Measurements from ENCODE around the gene C1orf198. TPM values are rescaled to one million over a fixed set of nuclear protein-coding genes. Genes with fewer than 3 reads are reported as not detected.
"Not testable (repeated sequence)": the region's sequence is repeated elsewhere in the genome, so short reads cannot be mapped to it uniquely, and the experiment has no call there.

C1orf198 gene
- total RNA-seq, 1 donor from 2014 or later = 15.1 TPM

GRCh38 chr1:230858918-230859729 is 9.2 kb downstream of the C1orf198 start:
- no peak for ATAC-seq

DNA sequence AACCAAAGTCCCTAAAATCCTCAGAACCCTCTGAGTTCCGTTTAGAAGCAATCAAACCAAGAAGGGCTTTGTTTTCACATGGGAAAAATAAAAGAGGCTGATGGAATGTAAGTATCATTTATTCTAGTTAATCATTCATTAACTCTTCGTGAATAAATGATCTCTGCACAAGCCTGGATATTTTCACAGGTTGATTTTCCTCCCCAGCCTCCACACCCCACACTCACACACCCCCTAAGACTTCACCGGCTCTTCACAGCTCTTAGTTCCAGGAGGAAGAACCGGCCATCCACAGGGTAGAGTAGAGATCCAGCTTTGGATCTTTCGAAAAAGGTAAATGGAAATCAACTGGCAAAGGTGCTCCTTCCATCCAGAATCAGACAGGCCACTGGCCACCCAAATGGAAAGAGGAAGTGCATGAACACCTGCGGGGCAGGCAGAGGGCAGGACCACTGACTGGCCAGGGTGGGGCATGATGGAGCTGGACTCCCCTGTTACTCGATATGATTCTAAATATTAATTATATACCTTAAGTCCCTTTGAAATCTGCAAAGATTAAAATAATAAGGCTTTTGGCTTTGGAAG is 10.0 kb downstream of the C1orf198 start:
- no peak for ATAC-seq

DNA sequence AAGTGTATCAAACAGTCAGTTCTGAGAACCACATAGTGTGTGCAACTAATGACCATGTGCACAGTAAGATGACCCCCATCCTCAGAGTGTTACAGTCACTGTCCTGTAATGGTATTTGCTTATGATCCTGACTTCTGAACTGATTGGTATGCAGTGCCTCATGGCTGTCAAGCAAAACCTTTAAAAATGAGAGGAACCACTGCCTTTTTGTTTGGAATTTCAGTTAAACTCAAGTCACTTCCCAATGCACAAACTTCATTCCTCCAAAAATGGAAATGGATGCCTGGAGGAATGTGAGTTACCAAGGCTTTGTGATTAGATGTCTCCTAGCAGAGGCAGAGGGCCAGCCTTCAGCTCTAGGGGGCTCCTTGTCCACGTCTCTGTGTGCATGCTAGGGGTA is 10.5 kb downstream of the C1orf198 start:
- no peak for ATAC-seq

DNA sequence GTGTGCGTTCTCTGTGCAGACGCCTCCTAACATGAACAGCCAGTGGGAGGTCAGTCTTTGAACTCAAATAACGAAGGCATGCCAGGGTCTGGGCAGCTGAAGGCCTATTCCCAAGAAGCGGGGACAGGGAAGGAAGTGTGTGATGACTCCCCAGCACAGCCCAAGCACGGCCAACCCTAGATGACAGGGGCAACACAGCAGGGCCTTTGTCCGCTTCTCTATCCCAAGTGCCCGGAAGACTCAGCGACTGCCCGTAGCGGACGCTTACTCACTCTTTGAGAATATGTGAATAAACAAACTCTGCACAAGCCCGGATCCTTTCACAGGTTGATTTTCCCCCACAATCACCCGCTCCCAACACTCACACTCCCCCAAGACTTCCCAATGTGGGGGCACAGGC is 11.2 kb downstream of the C1orf198 start:
- no peak for ATAC-seq

DNA sequence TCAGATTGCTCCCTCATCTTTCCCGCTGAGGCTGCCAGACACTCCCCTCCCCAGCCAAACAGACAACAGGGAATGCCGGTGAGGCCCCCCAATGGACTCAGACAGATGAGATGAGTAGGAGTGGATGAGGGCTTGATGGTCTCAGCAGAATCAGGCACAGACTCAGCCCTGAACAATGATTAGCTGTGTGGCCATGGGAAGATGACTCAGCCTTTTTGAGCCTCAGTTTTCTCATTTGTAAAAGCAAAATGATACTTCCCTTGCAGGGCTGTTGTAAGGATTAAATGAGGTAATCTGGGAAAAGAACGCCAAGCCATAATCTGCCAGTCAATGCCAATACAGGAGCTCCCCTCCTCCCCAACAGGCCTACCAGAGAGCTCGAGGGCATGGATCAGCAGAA is 12.4 kb downstream of the C1orf198 start:
- ATAC-seq = peak; percentile 38

DNA sequence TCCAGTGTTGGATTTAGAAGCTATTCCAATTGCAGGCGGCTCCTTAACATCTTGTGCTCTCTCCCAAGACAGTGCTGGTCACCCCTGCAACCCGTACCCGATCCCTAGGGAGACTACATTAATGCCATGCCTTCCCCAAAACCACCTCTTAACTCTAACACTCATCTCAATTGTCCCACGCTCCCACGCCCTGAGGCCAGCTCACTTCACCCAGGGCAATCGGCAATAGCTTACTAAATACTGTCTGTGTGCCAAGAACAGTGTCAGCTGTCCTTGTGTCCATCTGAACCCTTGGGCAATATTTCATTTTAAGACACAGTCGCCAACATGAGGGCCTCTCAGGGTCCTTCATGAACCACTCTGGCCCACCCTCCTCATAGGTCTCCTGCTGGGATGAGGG is 13.9 kb downstream of the C1orf198 start:
- no peak for ATAC-seq

DNA sequence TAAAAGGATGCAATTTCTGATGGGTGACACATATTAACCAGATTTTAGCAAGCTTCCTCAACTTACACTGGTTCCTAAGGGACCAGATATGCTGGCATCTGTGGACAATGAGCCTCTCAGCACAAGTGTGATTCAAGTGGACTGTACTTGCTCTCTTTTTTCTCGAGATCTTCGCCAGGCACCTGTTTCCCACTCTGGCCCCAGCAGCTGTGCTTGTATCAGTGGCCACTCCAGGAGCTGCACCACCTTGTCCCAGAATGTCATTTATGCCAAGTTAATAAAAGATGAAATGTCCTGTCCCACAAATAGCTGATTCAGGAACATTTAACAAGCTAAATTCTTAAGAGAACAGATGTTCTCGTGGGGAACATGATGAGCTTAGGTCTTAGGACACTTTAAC is 14.6 kb downstream of the C1orf198 start:
- ATAC-seq = no peak

DNA sequence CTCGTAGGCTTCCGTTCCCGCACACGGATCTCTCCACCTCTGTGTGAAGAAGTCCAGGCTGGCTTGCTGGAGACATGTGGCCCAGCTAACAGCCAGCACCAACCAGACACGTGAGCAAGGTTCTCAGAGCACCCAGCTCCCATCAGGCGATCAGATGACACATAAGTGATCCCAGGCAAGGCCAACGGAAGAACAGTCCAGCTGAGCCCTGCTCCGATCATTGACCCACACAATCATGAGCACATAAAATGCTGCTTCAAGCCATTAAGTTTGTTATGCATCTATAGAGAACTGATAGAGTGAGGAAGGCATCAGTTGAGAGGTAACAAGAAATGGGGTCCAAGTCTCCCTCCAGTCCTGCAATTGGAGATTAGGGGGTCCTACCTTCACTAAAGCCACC is 15.4 kb downstream of the C1orf198 start:
- ATAC-seq = no peak

- ATAC-seq = no peak
Observed at GRCh38 chr1:230851291-230851691, 17.0 kb downstream of the C1orf198 start.

DNA sequence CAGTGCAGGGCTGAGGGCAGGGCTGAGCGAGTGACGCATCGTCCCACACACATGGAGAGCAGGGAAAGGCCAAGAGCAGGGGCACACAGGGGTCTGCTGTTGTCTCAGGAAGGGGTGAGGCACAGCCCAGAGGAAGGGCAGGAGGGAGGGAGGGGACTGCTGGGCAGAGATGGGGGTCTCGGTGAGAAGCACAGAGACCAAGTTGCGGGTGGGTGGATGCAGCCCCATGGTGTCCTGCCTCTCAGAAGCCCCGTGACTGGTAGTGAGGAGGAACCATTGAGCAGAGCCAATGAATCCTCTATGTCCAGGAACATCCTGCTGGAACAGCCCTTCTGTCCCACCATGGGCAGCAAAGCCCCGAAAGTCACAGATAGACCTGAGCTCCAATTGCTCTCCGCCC is 17.8 kb downstream of the C1orf198 start:
- ATAC-seq = no peak

DNA sequence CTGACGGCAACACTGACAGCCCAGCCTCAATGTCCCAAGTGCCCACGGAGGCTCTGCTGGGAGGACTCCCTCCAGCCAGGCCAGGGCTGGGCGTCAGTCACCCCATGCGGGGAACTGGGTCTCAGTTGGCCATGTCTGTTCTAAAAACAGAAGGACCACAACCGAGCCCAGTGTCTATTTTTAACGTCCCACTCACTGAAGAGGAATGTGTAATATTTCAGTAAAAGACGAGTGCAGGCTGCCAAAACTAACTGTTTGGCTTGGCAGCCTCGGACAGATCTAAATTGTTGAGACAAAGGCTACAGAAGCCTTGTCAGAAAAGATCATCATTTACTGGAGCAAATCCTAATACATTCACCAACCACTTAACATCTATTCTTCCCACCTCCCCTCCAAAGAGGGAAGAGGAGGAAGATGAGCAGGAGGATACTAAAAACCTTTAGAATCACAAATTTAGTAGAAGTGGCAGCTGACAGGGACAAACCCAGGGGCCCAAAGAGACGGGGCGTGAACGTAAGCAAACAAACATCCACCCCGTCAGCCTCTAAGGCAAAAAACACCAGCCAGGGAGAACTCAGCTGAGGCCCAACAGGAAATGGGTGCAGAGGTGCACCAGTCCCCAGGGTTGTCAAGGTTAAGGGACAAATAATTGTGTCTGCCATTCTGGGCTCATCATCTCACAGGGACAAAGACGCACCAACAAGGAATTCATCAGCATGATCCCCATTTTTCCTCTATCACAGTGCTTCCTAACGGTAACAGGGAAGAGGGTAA is 18.7 kb downstream of the C1orf198 start:
- peak; percentile 28 for ATAC-seq

DNA sequence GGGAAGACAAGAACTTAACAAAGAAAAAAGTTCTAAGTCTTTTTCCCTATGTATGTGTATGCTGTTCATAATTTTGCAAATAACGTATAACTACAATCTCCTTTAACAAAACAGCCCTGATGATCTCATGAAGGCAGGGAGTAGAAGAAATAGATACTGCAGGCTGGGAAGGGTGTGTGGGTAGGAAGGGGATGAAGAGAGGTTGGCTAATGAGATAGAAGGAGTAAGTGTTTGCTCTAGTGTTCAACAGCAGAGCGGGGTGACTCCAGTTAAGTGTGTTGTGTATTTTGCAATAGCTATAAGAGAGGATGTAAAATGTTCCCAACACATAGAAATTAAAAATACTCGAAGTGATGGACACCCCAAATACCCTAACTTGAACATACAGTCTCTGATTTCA is 20.1 kb downstream of the C1orf198 start:
- ATAC-seq = no peak

GRCh38 chr1:230845184-230845583 is 23.1 kb downstream of the C1orf198 start:
- ATAC-seq = not testable (repeated sequence)

- ATAC-seq = no peak
Observed at GRCh38 chr1:230844561-230844960, 23.8 kb downstream of the C1orf198 start.

DNA sequence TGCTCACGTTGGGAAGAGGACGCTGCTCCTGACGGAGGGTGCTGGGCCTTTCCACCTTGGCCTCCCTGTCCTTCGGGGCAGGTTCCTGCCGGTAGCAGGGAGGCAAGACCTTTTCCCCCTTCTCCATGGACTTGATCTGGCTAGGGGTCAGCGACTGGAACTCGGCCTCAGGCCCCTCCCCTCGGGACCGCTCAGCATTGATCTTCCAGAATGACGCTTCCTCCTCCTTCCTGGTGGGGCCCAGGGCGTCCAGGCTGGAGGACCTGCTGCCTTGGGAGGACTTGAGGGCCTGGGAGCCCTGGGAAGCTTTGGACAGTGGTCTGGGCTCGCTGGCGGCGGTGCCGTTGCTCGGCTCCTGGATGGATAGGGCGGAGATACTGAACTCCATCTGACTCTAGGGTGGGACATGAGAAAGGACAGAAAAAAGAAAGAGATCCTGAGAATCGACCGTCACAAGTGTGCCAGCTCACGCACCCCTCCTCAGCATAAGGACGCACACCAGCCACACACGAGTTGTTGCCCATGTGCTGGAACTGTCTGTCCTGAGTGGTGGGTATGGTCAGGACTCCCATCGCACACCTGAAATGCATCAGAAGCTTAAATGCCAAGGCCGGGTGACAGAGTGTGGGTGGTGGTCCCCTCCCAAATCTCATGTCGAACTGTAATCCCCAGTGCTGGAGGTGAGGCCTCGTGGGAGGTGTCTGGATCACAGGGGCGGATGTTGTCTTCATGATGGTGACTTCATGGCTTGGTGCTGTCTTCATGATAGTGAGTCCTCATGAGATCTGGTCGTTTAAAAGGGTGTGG is 24.6 kb downstream of the C1orf198 start:
- no peak for ATAC-seq

GRCh38 chr1:230842801-230843200 is 25.5 kb downstream of the C1orf198 start:
- no peak for ATAC-seq

- ATAC-seq = no peak
Observed at GRCh38 chr1:230839173-230839572, 29.1 kb downstream of the C1orf198 start.

GRCh38 chr1:230836793-230837192 is 31.5 kb downstream of the C1orf198 start:
- ATAC-seq = no peak

GRCh38 chr1:230836347-230836746 is 32.0 kb downstream of the C1orf198 start:
- no peak for ATAC-seq

- no peak for ATAC-seq
Observed at GRCh38 chr1:230834292-230834691, 34.0 kb downstream of the C1orf198 start.

GRCh38 chr1:230833511-230833910 is 34.8 kb downstream of the C1orf198 start:
- ATAC-seq = no peak

DNA sequence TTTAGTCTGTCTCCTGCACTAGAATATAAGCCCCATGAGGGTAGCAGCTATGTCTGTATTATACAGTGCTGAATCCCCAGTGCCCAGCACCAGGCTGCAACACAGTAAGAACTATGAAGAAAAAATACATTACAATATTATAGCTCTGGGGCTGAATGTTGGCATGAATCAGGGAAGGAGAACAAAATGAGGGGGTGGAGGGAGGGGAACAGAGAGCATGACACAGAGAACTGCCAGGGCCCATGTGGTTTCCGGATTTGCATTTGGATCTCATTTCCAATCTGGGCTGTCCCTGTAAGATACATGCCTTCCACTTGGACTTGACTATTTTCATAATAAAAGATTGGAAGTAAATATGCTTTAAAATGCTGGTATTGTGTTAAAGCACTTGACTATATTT is 35.8 kb downstream of the C1orf198 start:
- no peak for ATAC-seq

DNA sequence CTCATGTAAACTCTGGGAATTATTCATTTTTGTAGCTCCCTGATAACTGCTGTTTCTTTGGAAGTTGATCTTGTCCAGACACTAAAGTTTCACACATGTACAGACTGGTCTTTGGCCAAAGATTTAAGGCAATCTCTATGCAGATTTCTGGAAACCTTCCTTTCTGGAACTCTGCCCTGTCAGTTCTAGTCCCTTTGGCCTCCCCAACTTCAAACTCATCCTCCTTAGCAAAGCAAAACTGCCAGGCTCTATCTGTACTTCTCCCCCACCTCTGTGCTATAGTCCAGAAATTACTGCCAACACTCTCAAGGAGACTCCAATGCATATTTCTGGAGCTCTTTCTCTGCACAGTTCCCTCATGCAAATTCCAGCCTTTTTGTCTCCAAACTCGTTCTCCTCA is 36.5 kb downstream of the C1orf198 start:
- no peak for ATAC-seq
